PC-3 (cell line): Measurements from ENCODE around the gene MAGI2. TPM values are rescaled to one million over a fixed set of nuclear protein-coding genes. Genes with fewer than 3 reads are reported as not detected.
A peak's percentile ranks its signal among the peaks of the same experiment; 100 is the strongest.

Experiments used
- ATAC-seq: fragments of 200-7000 bp; cut with Tn5 transposase; 2 replicates; pipeline ENCODE4 v1.9.1; 2020; ENCODE audit warnings: mild to moderate bottlenecking, moderate library complexity
- BruUV-seq: library from RNA; stranded (reverse); fragments of 400-500 nt; replicated peaks from 2 replicates; lab custom pipeline; 2021; lab: Mats Ljungman, UMichigan
- CTCF ChIA-PET: fragments of 300-600 bp; sonication (Branson Sonifier 250); formaldehyde crosslinking; loops from one replicate; lab custom pipeline; 2022; ENCODE audit warnings: antibody characterized with exemption; lab: Charles Lee
- POLR2A ChIA-PET: fragments of 300-600 bp; sonication (Branson Sonifier 250); formaldehyde crosslinking; loops from one replicate; lab custom pipeline; 2022; ENCODE audit warnings: antibody characterized with exemption; ENCODE audit not compliant: unreplicated experiment; lab: Charles Lee
- DNase-seq: peaks from one replicate; pipeline ENCODE4 v3.0.0-alpha.2; 2015
- H2AFZ ChIP-seq: fragments of 300-600 bp; sonication (generic); 2 replicates; pipeline ENCODE4 v1.6.0; 2016; ENCODE audit warnings: antibody characterized with exemption, low read length
- H3F3A ChIP-seq: fragments of 300-600 bp; sonication (generic); one replicate; pipeline ENCODE4 v1.6.0; 2017; ENCODE audit warnings: antibody characterized with exemption, low read length, control low read depth, mild to moderate bottlenecking; ENCODE audit not compliant: unreplicated experiment
- H3K27ac ChIP-seq: fragments of 300-600 bp; sonication (generic); 2 replicates; pipeline ENCODE4 v1.5.1; 2016; ENCODE audit warnings: mild to moderate bottlenecking, low read length
- H3K27me3 ChIP-seq: fragments of 300-600 bp; sonication (generic); 2 replicates; pipeline ENCODE4 v1.6.1; 2016; ENCODE audit warnings: low read length, mixed read lengths
- H3K36me3 ChIP-seq: fragments of 300-600 bp; sonication (generic); 2 replicates; pipeline ENCODE4 v1.6.1; 2016; ENCODE audit warnings: low read depth, mixed run types, low read length, mixed read lengths
- H3K4me1 ChIP-seq: fragments of 300-600 bp; sonication (generic); 2 replicates; pipeline ENCODE4 v1.5.1; 2016; ENCODE audit warnings: low read length; ENCODE audit not compliant: insufficient read depth
- H3K4me2 ChIP-seq: fragments of 300-600 bp; sonication (generic); 2 replicates; pipeline ENCODE4 v1.6.0; 2016; ENCODE audit warnings: low read length
- H3K4me3 ChIP-seq: fragments of 300-600 bp; sonication (generic); 2 replicates; pipeline ENCODE4 v1.5.1; 2016; ENCODE audit warnings: mild to moderate bottlenecking, low read length, mixed read lengths
- H3K79me2 ChIP-seq: fragments of 300-600 bp; sonication (generic); 2 replicates; pipeline ENCODE4 v1.6.1; 2017; ENCODE audit warnings: low read length, mixed read lengths
- H3K9ac ChIP-seq: fragments of 300-600 bp; sonication (generic); 2 replicates; pipeline ENCODE4 v1.6.0; 2016; ENCODE audit warnings: mild to moderate bottlenecking, low read length
- H3K9me2 ChIP-seq: fragments of 300-600 bp; sonication (generic); replicated peaks from 2 replicates; pipeline ENCODE4 v1.6.1; 2016; ENCODE audit warnings: mixed run types, low read length, mixed read lengths
- H3K9me3 ChIP-seq: fragments of 300-600 bp; sonication (generic); 2 replicates; pipeline ENCODE4 v1.6.1; 2016; ENCODE audit warnings: low read length, mixed read lengths
- H4K20me1 ChIP-seq: fragments of 300-600 bp; sonication (generic); 2 replicates; pipeline ENCODE4 v1.6.1; 2016; ENCODE audit warnings: low read length, mixed read lengths
- CTCF ChIP-seq: fragments of 300-600 bp; sonication (generic); conservative IDR thresholded peaks from 2 replicates; pipeline ENCODE4 v1.5.1; 2017; ENCODE audit warnings: antibody characterized with exemption, low read depth, mild to moderate bottlenecking, low read length
- EZH2 ChIP-seq: fragments of 300-600 bp; sonication (generic); IDR thresholded peaks from one replicate; pipeline ENCODE4 v1.6.1; 2017; ENCODE audit warnings: antibody characterized with exemption, mild to moderate bottlenecking, low read length; ENCODE audit not compliant: unreplicated experiment
- EZH2phosphoT487 ChIP-seq: fragments of 300-600 bp; sonication (generic); IDR thresholded peaks from 2 replicates; pipeline ENCODE4 v1.6.1; 2018; ENCODE audit warnings: mild to moderate bottlenecking, antibody characterized with exemption, low read length, borderline replicate concordance
- intact Hi-C: fragments of 100-400 bp; cut with micrococcal nuclease; formaldehyde crosslinking; loops from 2 replicates; pipeline ENCODE4 v1.9.0; 2023
- total RNA-seq: library from RNA; depleted of rRNA; stranded (reverse); fragments of >200 nt; gene quantifications from 2 replicates; pipeline ENCODE4 v1.2.3, GENCODE V29; 2014

The MAGI2 gene
- total RNA-seq, 1 experiment from 2014 or later, result not detected

DNA sequence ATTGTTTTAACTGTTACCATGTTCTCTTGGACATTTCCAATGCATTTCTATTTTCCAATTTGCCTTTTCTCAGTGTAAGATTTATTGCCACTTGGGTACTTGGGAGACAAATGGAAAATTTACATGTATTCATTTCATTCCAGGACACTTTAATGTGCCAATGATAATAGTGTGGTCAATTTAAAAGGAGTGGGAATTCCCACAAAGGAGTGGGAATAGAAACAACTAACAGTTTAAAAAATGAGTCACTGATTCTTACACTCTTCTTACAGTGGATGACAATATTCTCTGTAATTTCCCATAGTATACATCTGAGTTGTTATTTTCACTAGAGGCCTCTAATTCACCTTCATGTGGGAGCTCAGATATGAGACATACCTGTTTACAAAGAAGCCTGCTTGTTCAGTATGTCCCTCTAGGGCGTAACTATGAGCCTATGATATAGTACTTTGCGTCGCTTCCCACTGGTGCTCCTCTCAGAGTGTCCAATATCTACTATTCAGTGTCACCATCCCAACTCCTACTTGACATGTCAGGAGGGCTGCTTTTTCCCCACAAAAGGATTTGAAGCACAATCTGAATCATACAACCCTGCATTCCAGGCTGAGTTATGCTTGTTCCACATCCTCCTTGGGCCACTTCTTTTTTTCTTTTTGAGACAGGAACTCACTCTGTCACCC lies 1353.6 kb downstream of the MAGI2 start:
- Histone ChIP-seq H4K20me1 (no peaks in the 10 kb centered on the region), H3K9me2 (no peaks in the 10 kb centered on the region), H3K9me3 (no peaks in the 10 kb centered on the region), H3K79me2 (no peaks in the 10 kb centered on the region), H3K27ac (no peak overlapping the region), H3K27me3 (peaks cover 21% of the 10 kb centered on the region; the same call in 1 of the 2 replicates), H3F3A (no peaks in the 10 kb centered on the region), H3K9ac (no peak overlapping the region), H3K36me3 (no peaks in the 10 kb centered on the region), H3K4me1 (no peaks in the 10 kb centered on the region), H3K4me2 (no peak overlapping the region), H2AFZ (no peak overlapping the region), H3K4me3 (no peak overlapping the region)
- intact Hi-C loops, result no loop called here
- ATAC-seq (peak; percentile 18; the same call in 1 of the 2 replicates), DNase-seq (peak; percentile 10)
- BruUV-seq, result no TSS peak
- TF ChIP-seq CTCF (no peak), EZH2phosphoT487 (no peak), EZH2 (no peak)
- POLR2A ChIA-PET, result no interaction called here
- CTCF ChIA-PET, result interaction anchor here (0.7 kb wide), 1 partner anchor 1642 kb away, joined by 3 read pairs; no protein-coding TSS in a partner anchor

GRCh38 chr7:78095549-78095948 lies 1357.9 kb downstream of the MAGI2 start:
- no peak for TF ChIP-seq CTCF
- no peak for TF ChIP-seq EZH2phosphoT487
- no peak for TF ChIP-seq EZH2
- CTCF ChIA-PET, result no interaction called here
- Histone ChIP-seq H3K27ac (no peak overlapping the region), H3K9me2 (no peaks in the 10 kb centered on the region), H3K9me3 (no peaks in the 10 kb centered on the region), H3K4me3 (no peak overlapping the region), H3K4me2 (no peak overlapping the region), H3K4me1 (no peaks in the 10 kb centered on the region), H3K36me3 (no peaks in the 10 kb centered on the region), H3K9ac (no peak overlapping the region), H4K20me1 (no peaks in the 10 kb centered on the region), H3F3A (no peaks in the 10 kb centered on the region), H2AFZ (no peak overlapping the region), H3K79me2 (no peaks in the 10 kb centered on the region), H3K27me3 (peaks cover 20% of the 10 kb centered on the region; the same call in 1 of the 2 replicates)
- POLR2A ChIA-PET, result no interaction called here
- no TSS peak for BruUV-seq
- DNase-seq (no peak), ATAC-seq (no peak)
- intact Hi-C loops, result no loop called here

GRCh38 chr7:78092331-78092730 lies 1361.1 kb downstream of the MAGI2 start:
- H4K20me1 ChIP-seq, result no peaks in the 10 kb centered on the region
- H3K9me2 ChIP-seq, result no peaks in the 10 kb centered on the region
- ATAC-seq (no peak), DNase-seq (no peak)
- H3K79me2 ChIP-seq, result no peaks in the 10 kb centered on the region
- no peaks in the 10 kb centered on the region for H3K36me3 ChIP-seq
- no peaks in the 10 kb centered on the region for H3K9me3 ChIP-seq
- H3K27me3 ChIP-seq, result peaks cover 41% of the 10 kb centered on the region
- intact Hi-C loops, result no loop called here
- H3K27ac ChIP-seq, result no peak overlapping the region
- H3F3A ChIP-seq, result no peaks in the 10 kb centered on the region
- ChIA-PET POLR2A (no interaction called here), CTCF (no interaction called here)
- no peak overlapping the region for H3K4me2 ChIP-seq
- TF ChIP-seq EZH2 (no peak), EZH2phosphoT487 (no peak), CTCF (no peak)
- no TSS peak for BruUV-seq
- H3K9ac ChIP-seq, result no peak overlapping the region
- H2AFZ ChIP-seq, result no peak overlapping the region
- H3K4me3 ChIP-seq, result no peak overlapping the region
- no peaks in the 10 kb centered on the region for H3K4me1 ChIP-seq
